ENCODE data around the gene PLA2G6.

- TF ChIP-seq, protein P1, sequence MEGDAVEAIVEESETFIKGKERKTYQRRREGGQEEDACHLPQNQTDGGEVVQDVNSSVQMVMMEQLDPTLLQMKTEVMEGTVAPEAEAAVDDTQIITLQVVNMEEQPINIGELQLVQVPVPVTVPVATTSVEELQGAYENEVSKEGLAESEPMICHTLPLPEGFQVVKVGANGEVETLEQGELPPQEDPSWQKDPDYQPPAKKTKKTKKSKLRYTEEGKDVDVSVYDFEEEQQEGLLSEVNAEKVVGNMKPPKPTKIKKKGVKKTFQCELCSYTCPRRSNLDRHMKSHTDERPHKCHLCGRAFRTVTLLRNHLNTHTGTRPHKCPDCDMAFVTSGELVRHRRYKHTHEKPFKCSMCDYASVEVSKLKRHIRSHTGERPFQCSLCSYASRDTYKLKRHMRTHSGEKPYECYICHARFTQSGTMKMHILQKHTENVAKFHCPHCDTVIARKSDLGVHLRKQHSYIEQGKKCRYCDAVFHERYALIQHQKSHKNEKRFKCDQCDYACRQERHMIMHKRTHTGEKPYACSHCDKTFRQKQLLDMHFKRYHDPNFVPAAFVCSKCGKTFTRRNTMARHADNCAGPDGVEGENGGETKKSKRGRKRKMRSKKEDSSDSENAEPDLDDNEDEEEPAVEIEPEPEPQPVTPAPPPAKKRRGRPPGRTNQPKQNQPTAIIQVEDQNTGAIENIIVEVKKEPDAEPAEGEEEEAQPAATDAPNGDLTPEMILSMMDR (IDR thresholded peaks at IDR 0.05) = no peak
- TF ChIP-seq POLR2A (IDR thresholded peaks at IDR 0.05) (no peak), EP300 (IDR thresholded peaks at IDR 0.05) (no peak)
Observed at GRCh38 chr22:38081941-38082828, 99.4 kb downstream of the PLA2G6 start.

Measured in upper lobe of left lung (tissue), 4 donors.